Fibroblast of lung (primary cell): ENCODE results near the gene PBXIP1. TPM values are rescaled to one million over a fixed set of nuclear protein-coding genes. Genes with fewer than 3 reads are reported as not detected.

Experiments
- DNase-seq, 2 donors: peaks; one replicate each; pipeline versions ENCODE4 v3.0.0 to v3.0.0-alpha.2; 2010; ENCODE audit warnings: low read depth in 2 of 2
- H2AFZ ChIP-seq: 2 replicates; pipeline ENCODE4 v1.5.1; 2012; ENCODE audit warnings: low read length, control low read depth, inconsistent platforms
- H3K27ac ChIP-seq: 2 replicates; pipeline ENCODE4 v1.5.1; 2011; ENCODE audit warnings: low read length, control low read depth; ENCODE audit not compliant: insufficient read depth
- H3K27me3 ChIP-seq: 2 replicates; pipeline ENCODE4 v1.5.1; 2011; ENCODE audit warnings: mild to moderate bottlenecking, low read length; ENCODE audit not compliant: control insufficient read depth, insufficient read depth
- H3K36me3 ChIP-seq: 2 replicates; pipeline ENCODE4 v1.5.1; 2011; ENCODE audit warnings: low read length; ENCODE audit not compliant: control insufficient read depth, insufficient read depth
- H3K4me1 ChIP-seq: 2 replicates; pipeline ENCODE4 v1.5.1; 2011; ENCODE audit warnings: low read length; ENCODE audit not compliant: control insufficient read depth, insufficient read depth; ENCODE audit errors: extremely low read depth
- H3K4me2 ChIP-seq: 2 replicates; pipeline ENCODE4 v1.5.1; 2011; ENCODE audit warnings: low read length, control low read depth; ENCODE audit not compliant: insufficient read depth; ENCODE audit errors: extremely low read depth
- H3K4me3 ChIP-seq, 4 experiments: fragments of 200-600 bp in 1 of 4; sonication (generic) in 1 of 4; replicated peaks in 1 of 4; 2 replicates each; pipeline ENCODE4 v1.5.1; 2011 to 2016; ENCODE audit warnings: low read length in 4 of 4, low read depth in 3 of 4, mild to moderate bottlenecking in 3 of 4, control low read depth in 2 of 4, inconsistent platforms in 1 of 4, mixed read lengths in 1 of 4; ENCODE audit not compliant: insufficient read depth in 1 of 4; ENCODE audit errors: control extremely low read depth in 1 of 4
- H3K79me2 ChIP-seq: 2 replicates; pipeline ENCODE4 v1.5.1; 2012; ENCODE audit warnings: mild to moderate bottlenecking, low read length, inconsistent platforms; ENCODE audit not compliant: control insufficient read depth, insufficient read depth
- H3K9ac ChIP-seq: 2 replicates; pipeline ENCODE4 v1.5.1; 2011; ENCODE audit warnings: mild to moderate bottlenecking, low read length, control low read depth; ENCODE audit not compliant: insufficient read depth
- H3K9me3 ChIP-seq: 2 replicates; pipeline ENCODE4 v1.5.1; 2012; ENCODE audit warnings: low read depth, low read length; ENCODE audit not compliant: control insufficient read depth, insufficient read depth
- H4K20me1 ChIP-seq: 2 replicates; pipeline ENCODE4 v1.5.1; 2011; ENCODE audit warnings: low read length; ENCODE audit not compliant: control insufficient read depth, insufficient read depth; ENCODE audit errors: extremely low read depth
- CTCF ChIP-seq, 2 donors: IDR thresholded peaks in 1 of 2; conservative IDR thresholded peaks in 1 of 2; 1 replicate in 1 of 2; 2 replicates in 1 of 2; pipeline ENCODE4 v1.5.1; 2011 to 2012; ENCODE audit warnings: low read length in 2 of 2, control low read depth in 1 of 2, inconsistent platforms in 1 of 2, low read depth in 1 of 2, mild to moderate bottlenecking in 1 of 2
- EZH2 ChIP-seq: IDR thresholded peaks from 2 replicates; pipeline ENCODE4 v1.5.1; 2012; ENCODE audit warnings: low read length, control low read depth, mild to moderate bottlenecking; ENCODE audit errors: missing control alignments
- polyA plus RNA-seq, 2 donors: library from polyadenylated mRNA; depleted of rRNA in 1 of 2; stranded (reverse) in 1 of 2; unstranded in 1 of 2; fragments of >200 nt; gene quantifications; 2 replicates each; pipeline ENCODE4 v1.2.1, GENCODE V29; 2011 to 2012; ENCODE audit warnings: missing spikeins in 1 of 2
- total RNA-seq: library from RNA; depleted of rRNA; stranded (reverse); fragments of >200 nt; gene quantifications from 2 replicates; pipeline ENCODE4 v1.2.1, GENCODE V29; 2014

Gene PBXIP1
- total and polyA plus RNA-seq, 2 donors (not counting 1 experiment from before 2014, with no cell fraction given): 32.8 to 106 TPM

GRCh38 chr1:154958036-154958435 lies 2.1 kb upstream of the PBXIP1 start:
- Histone ChIP-seq H3K4me3 (no peak overlapping the region), H3K36me3 (peaks cover 6% of the 10 kb centered on the region), H2AFZ (no peak overlapping the region), H3K27me3 (no peaks in the 10 kb centered on the region), H3K9me3 (no peaks in the 10 kb centered on the region), H3K27ac (no peak overlapping the region), H3K9ac (no peak overlapping the region), H4K20me1 (no peaks in the 10 kb centered on the region), H3K79me2 (peaks cover 11% of the 10 kb centered on the region), H3K4me2 (no peak overlapping the region), H3K4me1 (peaks cover 16% of the 10 kb centered on the region)
- TF ChIP-seq EZH2: no peak
- no peak for DNase-seq

GRCh38 chr1:154957091-154957657 lies 1.3 kb upstream of the PBXIP1 start:
- Histone ChIP-seq H3K27ac (peak overlapping the region; percentile 16), H3K4me2 (no peak overlapping the region), H3K27me3 (no peaks in the 10 kb centered on the region), H4K20me1 (no peaks in the 10 kb centered on the region), H3K9ac (no peak overlapping the region), H3K36me3 (peaks cover 5% of the 10 kb centered on the region), H3K4me3 (no peak overlapping the region), H2AFZ (no peak overlapping the region), H3K79me2 (peaks cover 11% of the 10 kb centered on the region), H3K9me3 (no peaks in the 10 kb centered on the region), H3K4me1 (peaks cover 16% of the 10 kb centered on the region)
- TF ChIP-seq EZH2 (no peak), CTCF (conservative IDR thresholded peaks at IDR 0.05 in 1 of 2, IDR thresholded peaks at IDR 0.05 in 1 of 2; ENCODE audit: low read depth in 1 of 2, low read length in 2 of 2) (no peak)
- DNase-seq: peak in 1 of 2 donors; percentile 16

- Histone ChIP-seq H3K27me3 (no peaks in the 10 kb centered on the region), H3K9me3 (no peaks in the 10 kb centered on the region), H4K20me1 (no peaks in the 10 kb centered on the region), H3K27ac (peak overlapping the region; percentile 81), H3K4me3 (peak overlapping the region in 3 of 4 experiments; percentile 67 to 83 (median 77)), H3K36me3 (peaks cover 5% of the 10 kb centered on the region), H3K9ac (no peak overlapping the region), H2AFZ (peak overlapping the region; percentile 0), H3K4me2 (peak overlapping the region; percentile 99), H3K79me2 (peaks cover 11% of the 10 kb centered on the region), H3K4me1 (peaks cover 16% of the 10 kb centered on the region)
- TF ChIP-seq EZH2 (no peak), CTCF (conservative IDR thresholded peaks at IDR 0.05 in 1 of 2, IDR thresholded peaks at IDR 0.05 in 1 of 2; ENCODE audit: low read depth in 1 of 2, low read length in 2 of 2) (no peak)
- DNase-seq: no peak
Observed at GRCh38 chr1:154956544-154956941, 644 bp upstream of the PBXIP1 start.
